ENCODE results near the gene SUCLG2. TPM values are rescaled to one million over a fixed set of nuclear protein-coding genes. Genes with fewer than 3 reads are reported as not detected.
A peak's percentile ranks its signal among the peaks of the same experiment; 100 is the strongest.

Gene SUCLG2
- total RNA-seq, 1 experiment from 2014 or later, result 38.5 TPM

- H3K9me3 Mint-ChIP-seq, result no peaks in the 10 kb centered on the region
- H3K4me1 ChIP-seq (ENCODE audit: insufficient read depth, low read length), result no peaks in the 10 kb centered on the region
- H4K20me1 ChIP-seq (ENCODE audit: control insufficient read depth, insufficient read depth, insufficient read length), result no peaks in the 10 kb centered on the region
- H3K4me2 ChIP-seq (ENCODE audit: insufficient read depth, insufficient read length, low read length), result no peak overlapping the region
- H3K56ac ChIP-seq (ENCODE audit: insufficient read length, low read depth, low read length), result no peak overlapping the region
- H2BK20ac ChIP-seq (ENCODE audit: low read depth, low read length, poor library complexity, severe bottlenecking), result no peak overlapping the region
- H3T11ph ChIP-seq (ENCODE audit: low read length), result no peak overlapping the region
- H4K8ac ChIP-seq (replicated peaks; ENCODE audit: insufficient read length, low read depth, low read length), result no peak overlapping the region
- H3K4me1 Mint-ChIP-seq, result peaks cover 12 to 18% of the 10 kb centered on the region in 2 experiments; a peak in 3 of 4 replicates
- H3K4me3 Mint-ChIP-seq, result no peak overlapping the region
- no peak overlapping the region for H2BK5ac ChIP-seq (ENCODE audit: insufficient read length, low read length)
- no peak overlapping the region for H3K23ac ChIP-seq (ENCODE audit: insufficient read length, low read depth, low read length)
- H3K79me2 ChIP-seq (ENCODE audit: insufficient read depth, low read length), result no peaks in the 10 kb centered on the region
- no peak overlapping the region for H4K5ac ChIP-seq (ENCODE audit: insufficient read length, low read depth, low read length)
- no peak overlapping the region for H3K27ac ChIP-seq (ENCODE audit: insufficient read length, low read depth, low read length)
- H2BK120ac ChIP-seq (ENCODE audit: low read depth, low read length, poor library complexity, severe bottlenecking), result no peak overlapping the region
- H3K23me2 ChIP-seq (ENCODE audit: insufficient read length, low read depth, low read length, poor library complexity, severe bottlenecking), result no peaks in the 10 kb centered on the region
- H3K27me3 Mint-ChIP-seq (ENCODE audit: low read depth), result no peaks in the 10 kb centered on the region
- no peak for DNase-seq
- no peaks in the 10 kb centered on the region for H3K79me1 ChIP-seq (ENCODE audit: insufficient read depth, low read depth, low read length, poor library complexity, severe bottlenecking)
- H3K4ac ChIP-seq (ENCODE audit: low read depth, low read length), result no peak overlapping the region
- H3K14ac ChIP-seq (ENCODE audit: insufficient read depth, low read length), result no peak overlapping the region
- H3K9ac ChIP-seq (ENCODE audit: extremely low read depth, insufficient read length, low read length), result no peak overlapping the region
- H2BK12ac ChIP-seq (ENCODE audit: insufficient read length, low read depth, low read length), result no peak overlapping the region
- no peak overlapping the region for H2AFZ ChIP-seq (ENCODE audit: low read length)
- H2BK15ac ChIP-seq (ENCODE audit: low read depth, low read length), result no peak overlapping the region
- no CpG with 5 or more reads among the region's 4 CpGs for WGBS (ENCODE audit: extremely low coverage, insufficient read length, low lambda C conversion rate)
- TF ChIP-seq CTCF (conservative IDR thresholded peaks at IDR 0.05), result peak; percentile 83
- no peak overlapping the region for H2AK5ac ChIP-seq (ENCODE audit: insufficient read length, low read length)
- no peaks in the 10 kb centered on the region for H3K9me3 ChIP-seq (ENCODE audit: control insufficient read depth, low read depth, low read length)
- H4K91ac ChIP-seq (ENCODE audit: insufficient read length, low read depth, low read length), result no peak overlapping the region
- no peaks in the 10 kb centered on the region for H3K27me3 ChIP-seq (ENCODE audit: insufficient read depth, low read length)
- H3K36me3 Mint-ChIP-seq (ENCODE audit: insufficient read depth in 1 of 3, low read depth in 3 of 3), result peaks cover 2 to 6% (median 6%) of the 10 kb centered on the region in 3 experiments; a peak in 5 of 7 replicates
- no peak overlapping the region for H3K27ac Mint-ChIP-seq
- no peak overlapping the region for H3K18ac ChIP-seq (ENCODE audit: insufficient read length, low read depth, low read length)
These were observed 272.6 kb downstream of the SUCLG2 start for GRCh38 chr3:67381667-67382272.

Data from H9 (cell line).